Prostate gland (tissue), 2 donors: Measurements from ENCODE around the gene GSTM2. TPM values are rescaled to one million over a fixed set of nuclear protein-coding genes. Genes with fewer than 3 reads are reported as not detected.

ENCODE experiments used
- DNase-seq: peaks from one replicate; pipeline ENCODE4 v3.0.0-alpha.2; 2019; ENCODE audit warnings: low spot score
- H3K27ac ChIP-seq, 2 donors: fragments of 200-600 bp; sonication (generic); 2 replicates each; pipeline ENCODE4 v1.5.1; 2017 to 2019
- H3K27me3 ChIP-seq: fragments of 200-600 bp; sonication (generic); replicated peaks from 2 replicates; pipeline ENCODE4 v1.5.1; 2019; ENCODE audit not compliant: insufficient read depth
- H3K36me3 ChIP-seq, 2 donors: fragments of 200-600 bp; sonication (generic); 1 replicate in 1 of 2; 2 replicates in 1 of 2; pipeline versions ENCODE4 v1.5.1 to v1.8.1; 2017 to 2019
- H3K4me1 ChIP-seq: fragments of 200-600 bp; sonication (generic); replicated peaks from 2 replicates; pipeline ENCODE4 v1.5.1; 2019
- H3K4me3 ChIP-seq, 2 donors: fragments of 200-600 bp; sonication (generic); 2 replicates each; pipeline ENCODE4 v1.5.1; 2017 to 2019
- H3K9me3 ChIP-seq: fragments of 200-600 bp; sonication (generic); 2 replicates; pipeline ENCODE4 v1.5.1; 2017
- CTCF ChIP-seq, 4 experiments: fragments of 200-600 bp in 2 of 4; fragments of 450-650 bp in 2 of 4; sonication (generic) in 2 of 4; IDR thresholded peaks; 1 replicate in 3 of 4; 2 replicates in 1 of 4; pipeline ENCODE4 v1.5.1; 2016 to 2019; ENCODE audit warnings: antibody characterized with exemption in 4 of 4, mild to moderate bottlenecking in 2 of 4, moderate library complexity in 2 of 4
- POLR2A ChIP-seq: fragments of 450-650 bp; IDR thresholded peaks from one replicate; pipeline ENCODE4 v1.6.1; 2016; ENCODE audit warnings: antibody characterized with exemption, mild to moderate bottlenecking
- POLR2AphosphoS5 ChIP-seq: sonication (generic); formaldehyde crosslinking; IDR thresholded peaks from one replicate; pipeline ENCODE4 v1.6.1; 2017; ENCODE audit warnings: antibody characterized with exemption
- WGBS: methylation state at CpG from one replicate; pipeline ENCODE4 v1.1.5; 2018; 5-methylcytosine and 5-hydroxymethylcytosine counted together
- intact Hi-C: fragments of 100-400 bp; cut with DNase I; formaldehyde crosslinking; loops from one replicate; pipeline ENCODE4 v1.14.2; 2022
- total RNA-seq, 2 donors: library from RNA; depleted of rRNA; stranded (reverse); fragments of >200 nt; gene quantifications; one replicate each; pipeline ENCODE4 v1.1.0, GENCODE V29; 2016

The GSTM2 gene
- total RNA-seq, 2 donors from 2014 or later, result 47.5 to 79.5 TPM

- Histone ChIP-seq H3K9me3 (no peaks in the 10 kb centered on the region), H3K27me3 (no peaks in the 10 kb centered on the region), H3K27ac (peak overlapping the region; percentile 82), H3K36me3 (no peaks in the 10 kb centered on the region), H3K4me1 (peaks cover 8% of the 10 kb centered on the region), H3K4me3 (peak overlapping the region; percentile 58 to 64)
- TF ChIP-seq CTCF (IDR thresholded peaks at IDR 0.05) (no peak), POLR2AphosphoS5 (peak; percentile 59), POLR2A (peak; percentile 28)
- intact Hi-C loops, result no loop called here
- DNase-seq, result peak; percentile 76
- WGBS, result 2% methylated on average over 17 of the region's 18 CpGs
These were observed 47.0 kb upstream of the GSTM2 start for GRCh38 chr1:109620841-109621286.

DNA sequence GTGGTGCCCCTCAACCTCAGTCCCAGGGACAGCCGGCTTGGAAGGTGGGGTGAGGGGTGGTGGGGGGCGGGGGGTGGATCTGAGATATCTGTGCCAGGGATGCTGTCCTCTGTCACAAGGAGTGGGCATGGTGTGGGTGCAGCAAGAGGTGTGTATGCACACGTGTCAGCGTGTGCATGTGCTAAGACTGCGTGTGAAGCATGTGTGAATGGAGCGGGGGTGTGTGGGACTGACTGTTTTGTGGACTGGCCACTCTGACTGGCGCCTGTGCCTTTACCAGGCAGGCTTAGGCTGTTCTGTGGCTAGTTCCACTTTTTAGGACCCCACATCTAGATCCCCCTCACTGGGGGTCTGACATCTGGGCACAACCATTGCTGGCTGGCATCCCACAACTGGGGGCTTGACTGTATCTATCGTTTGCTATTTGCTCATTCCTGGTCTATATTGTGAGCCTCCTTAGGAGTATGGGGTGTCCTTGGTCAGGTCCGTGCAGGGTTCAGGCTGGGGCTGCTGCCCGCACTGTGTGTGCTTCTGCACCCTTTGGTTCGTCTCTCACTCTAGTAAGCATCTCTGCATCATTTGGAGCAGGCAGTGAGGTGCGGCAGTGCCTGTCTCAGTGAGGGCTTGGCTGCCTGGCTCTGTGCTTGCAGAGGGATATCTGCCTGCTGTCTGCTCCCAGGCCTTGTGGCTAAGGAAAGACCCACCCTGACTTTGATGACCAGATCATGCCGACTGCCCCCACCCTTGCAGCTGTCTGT lies 46.3 kb upstream of the GSTM2 start:
- no peaks in the 10 kb centered on the region for H3K9me3 ChIP-seq
- H3K4me1 ChIP-seq, result peaks cover 8% of the 10 kb centered on the region
- intact Hi-C loops, result no loop called here
- H3K27ac ChIP-seq, result peak overlapping the region; percentile 82
- H3K36me3 ChIP-seq, result no peaks in the 10 kb centered on the region
- no peaks in the 10 kb centered on the region for H3K27me3 ChIP-seq
- DNase-seq, result no peak
- TF ChIP-seq POLR2AphosphoS5, result no peak
- H3K4me3 ChIP-seq, result peak overlapping the region; percentile 58 to 64
- WGBS, result 38% methylated on average over 13 of the region's 13 CpGs

DNA sequence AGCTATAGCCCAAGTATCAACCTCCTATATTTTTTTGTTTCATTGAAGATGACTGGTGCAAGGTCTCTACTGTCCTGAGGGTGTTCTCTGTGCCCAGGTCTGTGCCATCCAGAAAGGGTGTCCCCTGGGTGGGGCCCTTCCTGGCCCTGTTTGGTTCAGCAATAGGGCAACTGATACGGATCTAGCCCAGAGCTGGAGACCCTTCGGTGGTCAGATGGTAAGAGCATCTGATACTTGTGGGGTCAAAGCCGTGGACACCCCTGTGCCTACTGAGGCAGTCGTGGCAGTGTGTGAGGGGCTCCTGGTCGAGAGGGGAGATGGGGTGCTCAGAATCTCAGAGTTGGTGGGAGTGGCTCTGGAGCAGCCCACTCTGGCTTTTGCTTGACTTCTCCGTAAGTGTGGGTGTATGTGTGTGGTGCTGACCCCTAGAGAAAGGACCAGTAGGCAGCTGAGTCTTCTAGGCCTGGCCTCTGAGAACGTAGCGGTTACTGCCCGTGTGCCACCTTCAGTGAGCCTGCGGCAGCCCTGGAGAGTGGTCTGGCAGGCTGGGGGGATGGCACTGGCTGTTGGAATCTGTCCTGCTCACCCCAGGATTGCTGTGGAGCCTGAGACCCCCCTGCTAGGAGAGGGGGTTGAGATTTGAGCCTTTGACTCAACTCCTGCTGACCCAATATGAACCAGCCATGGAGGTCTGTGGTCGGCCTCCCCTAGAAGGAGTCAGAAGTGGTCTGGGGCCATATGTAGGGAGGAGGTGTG lies 45.5 kb upstream of the GSTM2 start:
- H3K4me3 ChIP-seq, result no peak overlapping the region
- no peaks in the 10 kb centered on the region for H3K27me3 ChIP-seq
- TF ChIP-seq CTCF (IDR thresholded peaks at IDR 0.05) (no peak), POLR2A (no peak), POLR2AphosphoS5 (no peak)
- no peak for DNase-seq
- peaks cover 8% of the 10 kb centered on the region for H3K4me1 ChIP-seq
- 85% methylated on average over 11 of the region's 11 CpGs for WGBS
- no peaks in the 10 kb centered on the region for H3K9me3 ChIP-seq
- H3K36me3 ChIP-seq, result no peaks in the 10 kb centered on the region
- intact Hi-C loops, result no loop called here
- H3K27ac ChIP-seq, result no peak overlapping the region

DNA sequence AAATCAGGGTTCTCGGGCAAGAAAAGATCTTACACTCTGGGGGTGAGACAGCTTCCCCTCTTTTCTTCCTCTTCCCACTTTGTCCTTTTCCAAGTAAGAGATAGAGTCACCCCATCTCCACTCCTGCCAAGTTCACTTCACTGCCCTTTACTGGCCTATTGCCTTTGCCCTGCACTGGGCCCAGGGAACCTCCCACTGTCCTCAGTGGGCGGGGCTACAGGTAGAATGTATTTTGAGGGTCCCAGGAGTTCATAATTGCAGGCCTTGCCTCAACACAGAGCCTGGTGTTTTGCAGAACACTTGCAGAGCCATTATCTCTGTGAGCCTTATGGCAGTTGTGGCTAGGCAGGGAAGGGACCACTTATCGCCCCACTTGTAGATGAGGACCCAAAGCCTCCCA lies 45.0 kb upstream of the GSTM2 start:
- 98% methylated on average over 3 of the region's 3 CpGs for WGBS
- H3K4me1 ChIP-seq, result peaks cover 8% of the 10 kb centered on the region
- no peak overlapping the region for H3K27ac ChIP-seq

More for the DNA sequence above, 45.0 kb upstream of the GSTM2 start:
- Histone ChIP-seq H3K36me3 (no peaks in the 10 kb centered on the region), H3K9me3 (no peaks in the 10 kb centered on the region), H3K4me3 (no peak overlapping the region), H3K27me3 (no peaks in the 10 kb centered on the region)
- intact Hi-C loops, result no loop called here
- no peak for DNase-seq
- no peak for TF ChIP-seq CTCF (IDR thresholded peaks at IDR 0.05)
- no peak for TF ChIP-seq POLR2AphosphoS5
- TF ChIP-seq POLR2A, result no peak
